ENCODE results near the gene IFNAR1. TPM values are rescaled to one million over a fixed set of nuclear protein-coding genes. Genes with fewer than 3 reads are reported as not detected.
"Not testable (repeated sequence)": the region's sequence is repeated elsewhere in the genome, so short reads cannot be mapped to it uniquely, and the experiment has no call there.

The IFNAR1 gene
- total RNA-seq, 1 donor from 2014 or later = 64.5 TPM

- H3K36me3 ChIP-seq = no peaks in the 10 kb centered on the region
- H3K4me3 ChIP-seq = no peak overlapping the region
- no peak overlapping the region for H3K27ac ChIP-seq
- intact Hi-C loops (cut with DNase I) = no loop called here
- no peak for TF ChIP-seq CTCF (IDR thresholded peaks at IDR 0.05)
- DNase-seq (no peak), ATAC-seq (no peak)
- H3K4me1 ChIP-seq = no peaks in the 10 kb centered on the region
- H3K27me3 ChIP-seq (ENCODE audit: low read depth) = no peaks in the 10 kb centered on the region
- no peaks in the 10 kb centered on the region for H3K9me3 ChIP-seq
Observed at GRCh38 chr21:33313611-33314010, 11.2 kb upstream of the IFNAR1 start.

GRCh38 chr21:33314111-33314510, 10.7 kb upstream of the IFNAR1 start:
- no peak overlapping the region for H3K27ac ChIP-seq
- DNase-seq (no peak), ATAC-seq (no peak)
- intact Hi-C loops (cut with DNase I) = no loop called here
- no peak overlapping the region for H3K4me3 ChIP-seq
- TF ChIP-seq CTCF (IDR thresholded peaks at IDR 0.05) = no peak
- no peaks in the 10 kb centered on the region for H3K36me3 ChIP-seq
- no peaks in the 10 kb centered on the region for H3K9me3 ChIP-seq
- H3K27me3 ChIP-seq (ENCODE audit: low read depth) = no peaks in the 10 kb centered on the region
- no peaks in the 10 kb centered on the region for H3K4me1 ChIP-seq

GRCh38 chr21:33315946-33316710, 8.6 kb upstream of the IFNAR1 start:
- Histone ChIP-seq H3K36me3 (no peaks in the 10 kb centered on the region), H3K4me3 (no peak overlapping the region), H3K27ac (no peak overlapping the region), H3K4me1 (no peaks in the 10 kb centered on the region), H3K27me3 (ENCODE audit: low read depth) (no peaks in the 10 kb centered on the region), H3K9me3 (no peaks in the 10 kb centered on the region)
- DNase-seq (no peak), ATAC-seq (no peak)
- intact Hi-C loops (cut with DNase I) = no loop called here
- TF ChIP-seq CTCF (IDR thresholded peaks at IDR 0.05) = no peak

- DNase-seq (no peak), ATAC-seq (no peak)
- no peak for TF ChIP-seq CTCF (IDR thresholded peaks at IDR 0.05)
- H3K4me1 ChIP-seq = no peaks in the 10 kb centered on the region
- H3K36me3 ChIP-seq = no peaks in the 10 kb centered on the region
- no peak overlapping the region for H3K27ac ChIP-seq
- no peak overlapping the region for H3K4me3 ChIP-seq
- intact Hi-C loops (cut with DNase I) = no loop called here
- H3K9me3 ChIP-seq = no peaks in the 10 kb centered on the region
- H3K27me3 ChIP-seq (ENCODE audit: low read depth) = no peaks in the 10 kb centered on the region
Observed at GRCh38 chr21:33317145-33317544, 7.6 kb upstream of the IFNAR1 start.

- Histone ChIP-seq H3K9me3 (no peaks in the 10 kb centered on the region), H3K27ac (no peak overlapping the region), H3K27me3 (ENCODE audit: low read depth) (no peaks in the 10 kb centered on the region), H3K36me3 (no peaks in the 10 kb centered on the region), H3K4me3 (no peak overlapping the region), H3K4me1 (no peaks in the 10 kb centered on the region)
- ATAC-seq (no peak), DNase-seq (no peak)
- TF ChIP-seq CTCF (IDR thresholded peaks at IDR 0.05) = no peak
- intact Hi-C loops (cut with DNase I) = no loop called here
Observed at GRCh38 chr21:33317786-33318486, 6.8 kb upstream of the IFNAR1 start.

- H3K4me3 ChIP-seq; H3K9me3 ChIP-seq; H3K36me3 ChIP-seq; DNase-seq; H3K4me1 ChIP-seq; H3K27ac ChIP-seq; ATAC-seq; H3K27me3 ChIP-seq (ENCODE audit: low read depth); intact Hi-C loops (cut with DNase I): not testable (repeated sequence)
Observed at GRCh38 chr21:33321005-33321404, 3.8 kb upstream of the IFNAR1 start.

GRCh38 chr21:33323610-33324009, 1.2 kb upstream of the IFNAR1 start:
- H3K27ac ChIP-seq; H3K27me3 ChIP-seq (ENCODE audit: low read depth); ATAC-seq; DNase-seq; H3K9me3 ChIP-seq; H3K36me3 ChIP-seq; intact Hi-C loops (cut with DNase I): not testable (repeated sequence)
- H3K4me3 ChIP-seq = peak overlapping the region; percentile 99
- H3K4me1 ChIP-seq = peaks cover 31% of the 10 kb centered on the region

Data from lower lobe of right lung (tissue), 2 donors.